ENCODE data around the gene HNRNPL. TPM values are rescaled to one million over a fixed set of nuclear protein-coding genes. Genes with fewer than 3 reads are reported as not detected.
A peak's percentile ranks its signal among the peaks of the same experiment; 100 is the strongest.
"Not testable (repeated sequence)": the region's sequence is repeated elsewhere in the genome, so short reads cannot be mapped to it uniquely, and the experiment has no call there.

The HNRNPL gene
- total RNA-seq, 2 donors from 2014 or later = 477 to 480 TPM

GRCh38 chr19:38837656-38838121 lies 12.1 kb downstream of the HNRNPL start:
- H3K9me3 ChIP-seq (ENCODE audit: control insufficient read depth, low read length, poor library complexity, severe bottlenecking) = no peaks in the 10 kb centered on the region
- H3K27me3 Mint-ChIP-seq = no peaks in the 10 kb centered on the region
- peaks cover 5% of the 10 kb centered on the region for H3K36me3 Mint-ChIP-seq (ENCODE audit: low read depth)
- no peak for ATAC-seq
- H3K4me1 Mint-ChIP-seq = peaks cover 24% of the 10 kb centered on the region
- H3K27ac Mint-ChIP-seq = no peak overlapping the region
- no peak for DNase-seq
- no peak overlapping the region for H3K4me3 Mint-ChIP-seq

- DNase-seq (no peak), ATAC-seq (no peak)
- H3K27me3 Mint-ChIP-seq = no peaks in the 10 kb centered on the region
- H3K4me1 Mint-ChIP-seq = peaks cover 20% of the 10 kb centered on the region
- peaks cover 2% of the 10 kb centered on the region for H3K36me3 Mint-ChIP-seq (ENCODE audit: low read depth)
- no peaks in the 10 kb centered on the region for H3K9me3 ChIP-seq (ENCODE audit: control insufficient read depth, low read length, poor library complexity, severe bottlenecking)
- no peak overlapping the region for H3K4me3 Mint-ChIP-seq
- H3K27ac Mint-ChIP-seq = no peak overlapping the region
Measured at GRCh38 chr19:38836983-38837626, 12.7 kb downstream of the HNRNPL start.

GRCh38 chr19:38836159-38836982 lies 13.4 kb downstream of the HNRNPL start:
- Mint-ChIP-seq H3K36me3 (ENCODE audit: low read depth) (peaks cover 2% of the 10 kb centered on the region), H3K4me3 (no peak overlapping the region), H3K4me1 (peaks cover 19% of the 10 kb centered on the region), H3K27me3 (no peaks in the 10 kb centered on the region), H3K27ac (no peak overlapping the region)
- ATAC-seq (no peak), DNase-seq (no peak)
- no peaks in the 10 kb centered on the region for H3K9me3 ChIP-seq (ENCODE audit: control insufficient read depth, low read length, poor library complexity, severe bottlenecking)

GRCh38 chr19:38834590-38834989 lies 15.2 kb downstream of the HNRNPL start:
- DNase-seq = no peak
- Mint-ChIP-seq H3K4me1 (peaks cover 20% of the 10 kb centered on the region), H3K36me3 (ENCODE audit: low read depth) (no peaks in the 10 kb centered on the region)

GRCh38 chr19:38834104-38834490 lies 15.7 kb downstream of the HNRNPL start:
- peaks cover 20% of the 10 kb centered on the region for H3K4me1 Mint-ChIP-seq
- H3K4me3 Mint-ChIP-seq = no peak overlapping the region
- no peaks in the 10 kb centered on the region for H3K36me3 Mint-ChIP-seq (ENCODE audit: low read depth)
- ATAC-seq (no peak), DNase-seq (no peak)
- no peak overlapping the region for H3K27ac Mint-ChIP-seq
- no peaks in the 10 kb centered on the region for H3K9me3 ChIP-seq (ENCODE audit: control insufficient read depth, low read length, poor library complexity, severe bottlenecking)
- H3K27me3 Mint-ChIP-seq = no peaks in the 10 kb centered on the region

More at GRCh38 chr19:38834590-38834989, 15.2 kb downstream of the HNRNPL start:
- Mint-ChIP-seq H3K27me3 (no peaks in the 10 kb centered on the region), H3K4me3 (no peak overlapping the region), H3K27ac (no peak overlapping the region)
- no peak for ATAC-seq
- no peaks in the 10 kb centered on the region for H3K9me3 ChIP-seq (ENCODE audit: control insufficient read depth, low read length, poor library complexity, severe bottlenecking)

GRCh38 chr19:38833092-38833425 lies 16.7 kb downstream of the HNRNPL start:
- peak overlapping the region; percentile 69 for H3K27ac Mint-ChIP-seq

GRCh38 chr19:38831142-38831605 lies 18.6 kb downstream of the HNRNPL start:
- no peak for DNase-seq
- peaks cover 23% of the 10 kb centered on the region for H3K4me1 Mint-ChIP-seq

More at GRCh38 chr19:38833092-38833425, 16.7 kb downstream of the HNRNPL start:
- DNase-seq = no peak
- Mint-ChIP-seq H3K27me3 (no peaks in the 10 kb centered on the region), H3K4me3 (no peak overlapping the region), H3K4me1 (peaks cover 16% of the 10 kb centered on the region), H3K36me3 (ENCODE audit: low read depth) (peaks cover under 1% of the 10 kb centered on the region)
- no peaks in the 10 kb centered on the region for H3K9me3 ChIP-seq (ENCODE audit: control insufficient read depth, low read length, poor library complexity, severe bottlenecking)
- no peak for ATAC-seq

GRCh38 chr19:38830039-38830733 lies 19.6 kb downstream of the HNRNPL start:
- peak overlapping the region; percentile 90 for H3K27ac Mint-ChIP-seq
- peaks cover 23% of the 10 kb centered on the region for H3K4me1 Mint-ChIP-seq
- ATAC-seq (no peak), DNase-seq (no peak)
- no peaks in the 10 kb centered on the region for H3K27me3 Mint-ChIP-seq
- H3K36me3 Mint-ChIP-seq (ENCODE audit: low read depth) = peaks cover 2% of the 10 kb centered on the region
- peak overlapping the region; percentile 90 for H3K4me3 Mint-ChIP-seq
- H3K9me3 ChIP-seq (ENCODE audit: control insufficient read depth, low read length, poor library complexity, severe bottlenecking) = no peaks in the 10 kb centered on the region

More at GRCh38 chr19:38831142-38831605, 18.6 kb downstream of the HNRNPL start:
- peaks cover 2% of the 10 kb centered on the region for H3K36me3 Mint-ChIP-seq (ENCODE audit: low read depth)
- no peak for ATAC-seq
- H3K9me3 ChIP-seq (ENCODE audit: control insufficient read depth, low read length, poor library complexity, severe bottlenecking) = no peaks in the 10 kb centered on the region
- H3K27ac Mint-ChIP-seq = peak overlapping the region; percentile 90
- peak overlapping the region; percentile 90 for H3K4me3 Mint-ChIP-seq
- H3K27me3 Mint-ChIP-seq = no peaks in the 10 kb centered on the region

- not testable (repeated sequence) for H3K4me3 Mint-ChIP-seq; DNase-seq; H3K9me3 ChIP-seq (ENCODE audit: control insufficient read depth, low read length, poor library complexity, severe bottlenecking); H3K36me3 Mint-ChIP-seq (ENCODE audit: low read depth); H3K27ac Mint-ChIP-seq; ATAC-seq; H3K27me3 Mint-ChIP-seq
- peaks cover 25% of the 10 kb centered on the region for H3K4me1 Mint-ChIP-seq
Measured at GRCh38 chr19:38829203-38829602, 20.6 kb downstream of the HNRNPL start.

- Mint-ChIP-seq H3K36me3 (ENCODE audit: low read depth) (peaks cover 6% of the 10 kb centered on the region), H3K27me3 (no peaks in the 10 kb centered on the region)
Measured at GRCh38 chr19:38826856-38827551, 22.8 kb downstream of the HNRNPL start.

GRCh38 chr19:38825936-38826335 lies 23.9 kb downstream of the HNRNPL start:
- DNase-seq; ATAC-seq; H3K9me3 ChIP-seq (ENCODE audit: control insufficient read depth, low read length, poor library complexity, severe bottlenecking); H3K27me3 Mint-ChIP-seq; H3K4me3 Mint-ChIP-seq; H3K27ac Mint-ChIP-seq; H3K36me3 Mint-ChIP-seq (ENCODE audit: low read depth): not testable (repeated sequence)
- H3K4me1 Mint-ChIP-seq = peaks cover 24% of the 10 kb centered on the region

More at GRCh38 chr19:38826856-38827551, 22.8 kb downstream of the HNRNPL start:
- no peak for DNase-seq
- Mint-ChIP-seq H3K4me1 (peaks cover 30% of the 10 kb centered on the region), H3K4me3 (no peak overlapping the region), H3K27ac (no peak overlapping the region)
- ATAC-seq = no peak
- H3K9me3 ChIP-seq (ENCODE audit: control insufficient read depth, low read length, poor library complexity, severe bottlenecking) = no peaks in the 10 kb centered on the region

- not testable (repeated sequence) for H3K27me3 Mint-ChIP-seq; H3K9me3 ChIP-seq (ENCODE audit: control insufficient read depth, low read length, poor library complexity, severe bottlenecking); H3K4me3 Mint-ChIP-seq; H3K36me3 Mint-ChIP-seq (ENCODE audit: low read depth); ATAC-seq; DNase-seq
- H3K4me1 Mint-ChIP-seq = peaks cover 16% of the 10 kb centered on the region
- H3K27ac Mint-ChIP-seq = peak overlapping the region; percentile 79
Measured at GRCh38 chr19:38821230-38821825, 28.5 kb downstream of the HNRNPL start.

Data from T-helper 17 cell (primary cell).